Spleen (tissue), 11 donors: ENCODE results near the gene ACTN4. TPM values are rescaled to one million over a fixed set of nuclear protein-coding genes. Genes with fewer than 3 reads are reported as not detected.

ENCODE experiments used
- DNase-seq: peaks from one replicate; pipeline ENCODE4 v3.0.0-alpha.2; 2020
- H3K27ac ChIP-seq, 8 donors: fragments of 200-600 bp; sonication (generic) in 7 of 8; 1 replicate in 4 of 8; 2 replicates in 4 of 8; pipeline versions ENCODE4 v1.5.0 to v1.8.0; 2016 to 2021; ENCODE audit warnings: inconsistent platforms in 4 of 8, mild to moderate bottlenecking in 4 of 8, moderate library complexity in 1 of 8
- H3K27me3 ChIP-seq, 7 donors: fragments of 200-600 bp; sonication (generic) in 6 of 7; replicated peaks in 1 of 7; 1 replicate in 4 of 7; 2 replicates in 3 of 7; pipeline versions ENCODE4 v1.5.0 to v1.8.0; 2016 to 2021; ENCODE audit warnings: inconsistent platforms in 3 of 7, mild to moderate bottlenecking in 1 of 7
- H3K36me3 ChIP-seq, 6 donors: fragments of 200-600 bp; sonication (generic) in 5 of 6; 1 replicate in 4 of 6; 2 replicates in 2 of 6; pipeline versions ENCODE4 v1.5.0 to v1.8.0; 2016 to 2021; ENCODE audit warnings: inconsistent platforms in 2 of 6
- H3K4me1 ChIP-seq, 6 donors: fragments of 200-600 bp; sonication (generic) in 5 of 6; 1 replicate in 3 of 6; 2 replicates in 3 of 6; pipeline versions ENCODE4 v1.5.0 to v1.8.0; 2016 to 2021; ENCODE audit warnings: inconsistent platforms in 3 of 6
- H3K4me3 ChIP-seq, 8 donors: fragments of 200-600 bp; sonication (generic) in 7 of 8; 1 replicate in 4 of 8; 2 replicates in 4 of 8; pipeline versions ENCODE4 v1.5.0 to v1.8.0; 2016 to 2021; ENCODE audit warnings: inconsistent platforms in 4 of 8, mild to moderate bottlenecking in 4 of 8, moderate library complexity in 2 of 8
- H3K9me3 ChIP-seq, 8 donors: fragments of 200-600 bp; sonication (generic) in 7 of 8; 1 replicate in 4 of 8; 2 replicates in 4 of 8; pipeline versions ENCODE4 v1.5.0 to v1.8.0; 2016 to 2021; ENCODE audit warnings: inconsistent platforms in 4 of 8
- POLR2A ChIP-seq, 3 donors: fragments of 450-650 bp; IDR thresholded peaks; one replicate each; pipeline ENCODE4 v1.5.1; 2017; ENCODE audit warnings: antibody characterized with exemption in 3 of 3, mild to moderate bottlenecking in 1 of 3
- POLR2AphosphoS5 ChIP-seq, 3 donors: sonication (generic); formaldehyde crosslinking; IDR thresholded peaks; one replicate each; pipeline ENCODE4 v1.5.1; 2017; ENCODE audit warnings: antibody characterized with exemption in 3 of 3
- WGBS, 5 donors: extraction: QIAGEN DNeasy Blood & Tissue Kit in 3 of 5; methylation state at CpG; one replicate each; pipeline versions ENCODE4 v1.1.5 to v1.1.7; 2013 to 2018; 5-methylcytosine and 5-hydroxymethylcytosine counted together
- intact Hi-C: fragments of 100-400 bp; cut with DNase I; formaldehyde crosslinking; loops from one replicate; pipeline ENCODE4 v1.15.0; 2023; ENCODE audit warnings: low total_unique reads
- polyA plus RNA-seq, 3 donors: library from polyadenylated mRNA; stranded (reverse); fragments of 200-250 nt; gene quantifications; one replicate each; pipeline ENCODE4 v1.2.1, GENCODE V29; 2013
- total RNA-seq, 7 donors: library from RNA; depleted of rRNA in 3 of 7; stranded (reverse); fragments of >200 nt in 3 of 7; fragmentation: NEBNext Ultra II Directional in 4 of 7; extraction: Animal tissue kit (Norgen Biotek cat#: 25700) in 4 of 7; gene quantifications; one replicate each; pipeline versions ENCODE4 v1.1.0 to v1.2.1, GENCODE V29; 2016 to 2021
- TF ChIP-seq, protein P1 (sequence below), 11 experiments: fragments of 200-600 bp in 7 of 11; fragments of 450-650 bp in 4 of 11; sonication (generic) in 4 of 11; IDR thresholded peaks in 8 of 11; conservative IDR thresholded peaks in 3 of 11; 1 replicate in 7 of 11; 2 replicates in 4 of 11; pipeline versions ENCODE4 v1.4.0 to v1.8.0; 2016 to 2021; ENCODE audit warnings: antibody characterized with exemption in 11 of 11, inconsistent platforms in 4 of 11, mild to moderate bottlenecking in 1 of 11
- donor health status: healthy with polysubstance abuse.
- donor health status: DM: no; HTN: no; CAD: no; lungs with moderate emphysema.
- donor health status: DM: no; HTN: no; CAD: no.
- donor health status: Bipolar disorder and iron deficiency.
- donor health status: healthy.
- donor health status: DM: no; HTN: no; CAD: no.
- donor health status: DM: yes; HTN: yes; CAD: no.

The ACTN4 gene
- total and polyA plus RNA-seq, 10 donors = 39.3 to 621 (median 408) TPM

DNA sequence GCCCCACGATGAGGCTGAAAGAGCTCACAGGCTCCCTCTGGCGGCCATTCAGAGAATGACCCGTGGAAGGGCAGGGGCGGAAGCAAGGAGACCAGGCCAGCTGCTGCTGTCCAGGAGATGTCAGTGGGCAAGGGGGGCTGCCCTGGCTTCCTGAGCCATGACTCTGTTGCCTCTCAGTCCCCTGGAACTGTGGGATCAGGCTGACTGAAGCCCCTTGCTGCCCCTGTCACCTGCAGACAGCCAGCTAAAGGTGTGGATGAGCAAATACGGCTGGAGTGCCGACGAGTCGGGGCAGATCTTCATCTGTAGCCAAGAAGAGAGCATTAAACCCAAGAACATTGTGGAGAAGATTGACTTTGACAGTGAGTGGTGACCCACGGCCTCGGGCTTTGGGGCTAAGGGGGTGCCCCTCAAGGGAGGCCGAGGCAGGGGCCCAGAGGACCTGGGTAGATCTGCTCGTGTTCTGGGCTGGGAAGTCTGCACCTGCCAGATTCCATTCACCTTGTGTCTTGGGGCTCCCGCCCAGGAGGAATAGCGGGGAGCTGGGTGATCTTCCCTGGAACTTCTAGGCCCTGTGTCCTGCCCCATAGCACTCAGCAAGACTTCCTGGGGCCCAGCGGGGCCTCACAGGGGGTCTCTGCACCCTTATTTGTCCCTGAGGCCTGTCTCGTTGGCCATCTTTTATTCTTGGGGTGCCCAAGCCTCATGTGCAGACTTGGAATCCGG is 12.5 kb upstream of the ACTN4 start:
- Histone ChIP-seq H3K4me3 (no peak overlapping the region), H3K27me3 (no peaks in the 10 kb centered on the region), H3K9me3 (no peaks in the 10 kb centered on the region), H3K4me1 (peaks cover 14 to 38% (median 31%) of the 10 kb centered on the region in 6 donors), H3K27ac (peak overlapping the region in 6 of 8 donors; percentile 23 to 84 (median 52)), H3K36me3 (peaks cover 0 to 87% (median 41%) of the 10 kb centered on the region in 6 donors)
- TF ChIP-seq POLR2A (IDR thresholded peaks at IDR 0.05) = no peak
- peak; percentile 62 to 75 (median 68) for TF ChIP-seq POLR2AphosphoS5 (IDR thresholded peaks at IDR 0.05)
- TF ChIP-seq, protein P1, sequence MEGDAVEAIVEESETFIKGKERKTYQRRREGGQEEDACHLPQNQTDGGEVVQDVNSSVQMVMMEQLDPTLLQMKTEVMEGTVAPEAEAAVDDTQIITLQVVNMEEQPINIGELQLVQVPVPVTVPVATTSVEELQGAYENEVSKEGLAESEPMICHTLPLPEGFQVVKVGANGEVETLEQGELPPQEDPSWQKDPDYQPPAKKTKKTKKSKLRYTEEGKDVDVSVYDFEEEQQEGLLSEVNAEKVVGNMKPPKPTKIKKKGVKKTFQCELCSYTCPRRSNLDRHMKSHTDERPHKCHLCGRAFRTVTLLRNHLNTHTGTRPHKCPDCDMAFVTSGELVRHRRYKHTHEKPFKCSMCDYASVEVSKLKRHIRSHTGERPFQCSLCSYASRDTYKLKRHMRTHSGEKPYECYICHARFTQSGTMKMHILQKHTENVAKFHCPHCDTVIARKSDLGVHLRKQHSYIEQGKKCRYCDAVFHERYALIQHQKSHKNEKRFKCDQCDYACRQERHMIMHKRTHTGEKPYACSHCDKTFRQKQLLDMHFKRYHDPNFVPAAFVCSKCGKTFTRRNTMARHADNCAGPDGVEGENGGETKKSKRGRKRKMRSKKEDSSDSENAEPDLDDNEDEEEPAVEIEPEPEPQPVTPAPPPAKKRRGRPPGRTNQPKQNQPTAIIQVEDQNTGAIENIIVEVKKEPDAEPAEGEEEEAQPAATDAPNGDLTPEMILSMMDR (IDR thresholded peaks at IDR 0.05 in 8 of 11, conservative IDR thresholded peaks at IDR 0.05 in 3 of 11) = peak; percentile 91 to 99 (median 97)
- intact Hi-C loops = loop anchor here (5.0 to 10.0 kb wide), 4 partner anchors 88 to 300 kb away; partner anchors contain the start of genes FAM98C, MRPS12 and SARS2
- 70 to 75% (median 71%) methylated on average over 17 of the region's 17 CpGs for WGBS, 5 donors
- DNase-seq = peak; percentile 94

DNA sequence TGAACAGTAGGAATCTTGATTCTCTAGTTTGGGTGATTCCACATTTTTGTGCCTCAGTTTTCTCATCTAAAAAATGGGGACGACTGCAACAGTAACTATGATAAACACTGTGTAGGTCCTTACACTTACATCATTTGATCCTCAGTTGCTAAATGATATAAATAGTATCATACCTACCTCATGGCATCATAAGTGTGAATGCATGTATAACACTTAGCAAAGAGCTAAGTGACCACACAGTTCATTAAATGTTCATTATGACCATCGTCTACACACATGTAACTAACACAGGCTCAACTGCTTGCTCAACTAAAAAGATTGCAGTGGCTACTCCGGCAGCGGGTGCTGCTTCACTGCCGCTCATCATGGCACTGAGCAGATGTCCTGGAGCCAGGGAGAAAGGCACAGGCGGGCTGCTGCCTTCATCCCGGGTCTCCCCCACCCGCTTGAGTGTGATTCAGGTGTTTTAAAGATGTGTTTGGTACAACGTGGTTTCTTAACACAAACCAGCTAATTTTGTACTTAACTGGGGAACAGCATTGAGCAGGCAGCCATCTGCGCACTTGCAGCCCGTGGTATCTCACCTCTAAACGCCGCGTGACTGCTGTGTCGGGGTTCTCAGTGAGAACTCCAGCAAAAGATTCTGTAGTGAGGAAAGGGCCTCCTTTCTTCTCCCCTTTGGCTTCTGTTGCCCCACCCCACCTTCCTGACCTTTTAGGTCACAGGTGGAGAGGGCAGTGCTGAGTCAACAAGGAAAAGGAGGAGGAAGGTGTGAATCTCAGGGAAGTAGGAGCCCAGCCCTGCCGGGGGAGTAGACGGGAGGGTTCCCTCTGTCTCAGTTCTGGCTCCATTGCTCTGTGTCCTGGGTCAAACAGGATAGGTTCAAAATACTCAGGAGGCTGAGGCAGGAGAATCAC is 11.7 kb upstream of the ACTN4 start:
- WGBS, 5 donors = 76 to 90% (median 86%) methylated on average over 16 to 17 of the region's 17 CpGs
- intact Hi-C loops = loop anchor here (10.0 kb wide), 2 partner anchors 121 to 299 kb away; partner anchors contain the start of genes MRPS12 and SARS2
- peaks cover 0 to 78% (median 34%) of the 10 kb centered on the region in 6 donors for H3K36me3 ChIP-seq

DNA sequence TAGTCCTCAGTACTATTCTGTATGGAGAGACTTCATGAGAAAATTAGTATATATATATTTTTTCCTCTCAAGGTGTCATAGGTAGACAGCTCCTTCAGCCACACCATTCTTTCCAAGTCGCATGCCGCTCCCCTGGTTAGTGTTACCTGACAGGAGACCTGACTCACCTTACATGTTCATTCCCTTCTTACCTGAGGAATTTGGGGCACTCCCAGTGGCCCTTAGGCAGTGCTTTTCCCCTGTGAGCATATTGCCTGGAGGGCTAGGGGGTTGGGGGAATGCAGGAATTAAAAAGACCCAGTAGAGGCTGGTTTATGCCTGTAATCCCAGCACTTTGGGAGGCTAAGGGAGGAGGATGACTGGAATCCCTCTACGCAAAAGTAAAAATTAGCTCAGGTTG is 9.0 kb upstream of the ACTN4 start:
- DNase-seq = no peak
- peaks cover 14 to 65% (median 51%) of the 10 kb centered on the region in 6 donors for H3K4me1 ChIP-seq
- H3K4me3 ChIP-seq = no peak overlapping the region
- intact Hi-C loops = loop anchor here (10.0 kb wide), 2 partner anchors 124 to 296 kb away; partner anchors contain the start of genes MRPS12 and SARS2
- H3K9me3 ChIP-seq = no peaks in the 10 kb centered on the region
- no peak for TF ChIP-seq POLR2AphosphoS5 (IDR thresholded peaks at IDR 0.05)
- no peak for TF ChIP-seq POLR2A (IDR thresholded peaks at IDR 0.05)
- TF ChIP-seq, protein P1 (IDR thresholded peaks at IDR 0.05 in 8 of 11, conservative IDR thresholded peaks at IDR 0.05 in 3 of 11) = no peak
- H3K27me3 ChIP-seq = no peaks in the 10 kb centered on the region
- WGBS, 5 donors = 98 to 100% (median 100%) methylated on average over 3 of the region's 3 CpGs
- H3K27ac ChIP-seq = no peak overlapping the region
- H3K36me3 ChIP-seq = peaks cover 0 to 51% (median 14%) of the 10 kb centered on the region in 6 donors

More for the DNA sequence above, 11.7 kb upstream of the ACTN4 start:
- Histone ChIP-seq H3K4me3 (no peak overlapping the region), H3K9me3 (no peaks in the 10 kb centered on the region), H3K27me3 (no peaks in the 10 kb centered on the region), H3K4me1 (peaks cover 14 to 46% (median 35%) of the 10 kb centered on the region in 6 donors), H3K27ac (peak overlapping the region in 7 of 8 donors; percentile 30 to 84 (median 71))
- no peak for DNase-seq
- TF ChIP-seq, protein P1 (IDR thresholded peaks at IDR 0.05 in 8 of 11, conservative IDR thresholded peaks at IDR 0.05 in 3 of 11) = no peak
- peak in 1 of 3 donors; percentile 27 for TF ChIP-seq POLR2AphosphoS5 (IDR thresholded peaks at IDR 0.05)
